GM10266 (cell line): ENCODE measurements around the gene CRAMP1.

Experiments used
- DNase-seq: peaks from one replicate; pipeline ENCODE4 v3.0.0; 2012; ENCODE audit errors: extremely low spot score
- TF ChIP-seq, protein P1 (sequence below): IDR thresholded peaks from 2 replicates; pipeline ENCODE4 v1.5.1; 2012; ENCODE audit warnings: mild to moderate bottlenecking, low read depth; ENCODE audit not compliant: control insufficient read depth, insufficient read depth; ENCODE audit errors: missing control alignments

Gene CRAMP1

DNA sequence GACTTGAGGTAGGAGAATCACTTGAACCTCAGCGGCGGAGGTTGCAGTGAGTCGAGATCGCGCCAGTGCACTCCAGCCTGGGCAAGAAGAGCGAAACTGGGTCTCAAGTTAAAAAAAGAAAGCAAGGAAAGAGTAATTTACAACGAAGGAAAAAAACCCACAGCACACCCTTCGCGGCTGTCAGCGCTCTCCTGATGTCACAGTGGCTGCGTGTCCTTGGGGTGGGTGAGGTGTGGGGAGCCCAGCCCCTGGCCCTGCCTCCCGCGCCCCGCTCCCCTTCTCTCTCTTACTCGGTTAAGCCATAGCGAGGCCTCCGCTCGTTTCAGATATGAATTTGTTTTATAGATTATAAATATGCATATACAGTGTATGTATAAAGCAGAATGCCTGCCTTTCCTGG lies 65.2 kb downstream of the CRAMP1 start:
- no peak for DNase-seq
- TF ChIP-seq, protein P1, sequence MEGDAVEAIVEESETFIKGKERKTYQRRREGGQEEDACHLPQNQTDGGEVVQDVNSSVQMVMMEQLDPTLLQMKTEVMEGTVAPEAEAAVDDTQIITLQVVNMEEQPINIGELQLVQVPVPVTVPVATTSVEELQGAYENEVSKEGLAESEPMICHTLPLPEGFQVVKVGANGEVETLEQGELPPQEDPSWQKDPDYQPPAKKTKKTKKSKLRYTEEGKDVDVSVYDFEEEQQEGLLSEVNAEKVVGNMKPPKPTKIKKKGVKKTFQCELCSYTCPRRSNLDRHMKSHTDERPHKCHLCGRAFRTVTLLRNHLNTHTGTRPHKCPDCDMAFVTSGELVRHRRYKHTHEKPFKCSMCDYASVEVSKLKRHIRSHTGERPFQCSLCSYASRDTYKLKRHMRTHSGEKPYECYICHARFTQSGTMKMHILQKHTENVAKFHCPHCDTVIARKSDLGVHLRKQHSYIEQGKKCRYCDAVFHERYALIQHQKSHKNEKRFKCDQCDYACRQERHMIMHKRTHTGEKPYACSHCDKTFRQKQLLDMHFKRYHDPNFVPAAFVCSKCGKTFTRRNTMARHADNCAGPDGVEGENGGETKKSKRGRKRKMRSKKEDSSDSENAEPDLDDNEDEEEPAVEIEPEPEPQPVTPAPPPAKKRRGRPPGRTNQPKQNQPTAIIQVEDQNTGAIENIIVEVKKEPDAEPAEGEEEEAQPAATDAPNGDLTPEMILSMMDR, result no peak

DNA sequence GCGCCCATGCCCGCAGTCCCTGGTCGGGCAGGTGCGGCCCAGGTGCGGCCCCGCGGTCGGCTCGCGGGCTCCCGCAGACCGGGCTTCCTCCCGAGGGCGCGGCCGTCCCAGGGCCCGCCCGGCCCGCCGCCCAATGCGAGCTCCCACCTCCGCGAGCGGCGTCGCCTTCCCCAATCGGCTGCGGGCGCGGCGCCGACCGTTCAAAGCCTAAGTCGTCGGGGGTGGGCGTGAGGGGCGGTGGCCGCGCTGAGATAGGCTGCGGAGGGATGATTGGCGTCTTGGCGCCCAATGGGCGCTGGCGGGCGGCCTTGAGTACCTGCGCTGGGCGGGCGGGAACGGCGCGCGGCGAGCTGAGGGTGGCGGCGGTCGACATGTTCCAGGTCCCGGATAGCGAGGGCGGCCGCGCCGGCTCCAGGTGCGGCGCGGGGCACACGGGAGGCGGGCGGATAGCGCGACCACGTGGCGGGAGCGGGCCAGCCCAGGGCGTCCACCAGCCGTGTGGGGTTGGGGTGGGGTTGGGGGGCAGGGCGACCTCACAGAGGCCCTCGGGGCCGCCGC lies 65.9 kb downstream of the CRAMP1 start, which contains the start of gene JPT2:
JPT2 (plus strand) TSS at position 338 of the 558 bp plus-strand sequence; CDS start at position 372, 34 bp downstream.
- TF ChIP-seq, protein P1, result peak; percentile 25
- peak; percentile 100 for DNase-seq

DNA sequence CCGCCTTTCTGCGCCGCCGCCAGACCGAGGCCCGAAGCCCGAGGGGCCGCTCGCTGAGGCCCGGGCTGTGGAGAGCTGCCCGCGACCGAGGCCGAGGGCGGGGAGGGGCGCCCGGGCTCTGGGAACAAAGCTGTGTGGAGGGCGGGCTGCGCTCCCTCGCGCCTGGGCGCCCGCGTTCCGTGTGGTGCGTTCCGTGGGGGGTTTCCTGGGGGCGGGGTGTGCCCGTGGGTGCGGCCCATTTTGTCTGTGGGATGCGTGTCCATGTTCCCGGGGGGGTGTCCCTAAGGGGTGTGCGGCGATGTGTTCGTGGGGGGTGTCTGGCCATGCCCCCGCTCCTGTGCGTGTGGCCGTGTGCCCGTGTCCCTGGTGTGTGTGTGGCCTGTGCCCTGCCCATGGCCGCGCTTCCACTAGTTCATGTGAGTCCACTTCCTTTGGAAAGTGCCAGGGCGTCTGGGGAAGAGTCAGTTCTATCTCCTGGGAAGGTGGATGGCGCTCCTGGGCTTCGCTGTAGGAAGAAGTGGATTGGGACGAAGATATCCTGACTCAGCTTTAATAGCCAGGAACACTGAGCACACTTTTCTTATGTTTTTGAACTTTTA lies 66.4 kb downstream of the CRAMP1 start:
- DNase-seq, result no peak
- TF ChIP-seq, protein P1, result no peak

DNA sequence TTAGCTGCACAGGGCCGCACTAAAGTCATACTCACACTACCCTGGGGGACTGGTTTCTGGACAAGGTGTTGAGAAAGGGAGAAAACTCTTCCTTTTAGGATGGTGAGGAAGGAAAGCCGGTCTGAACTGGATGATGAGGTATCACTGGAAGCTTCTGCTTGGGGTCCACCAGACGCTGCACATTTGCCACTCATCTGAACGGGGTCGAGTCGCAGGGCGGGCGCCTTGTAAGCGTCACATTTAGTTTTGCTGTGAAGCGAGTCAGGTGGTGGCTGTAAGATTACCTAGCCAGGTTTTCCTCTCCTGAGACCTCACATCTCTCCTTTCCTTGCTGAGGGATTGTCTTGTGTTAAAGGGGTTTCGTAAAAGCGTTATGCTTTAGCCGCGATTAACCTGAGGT lies 68.2 kb downstream of the CRAMP1 start:
- no peak for DNase-seq

DNA sequence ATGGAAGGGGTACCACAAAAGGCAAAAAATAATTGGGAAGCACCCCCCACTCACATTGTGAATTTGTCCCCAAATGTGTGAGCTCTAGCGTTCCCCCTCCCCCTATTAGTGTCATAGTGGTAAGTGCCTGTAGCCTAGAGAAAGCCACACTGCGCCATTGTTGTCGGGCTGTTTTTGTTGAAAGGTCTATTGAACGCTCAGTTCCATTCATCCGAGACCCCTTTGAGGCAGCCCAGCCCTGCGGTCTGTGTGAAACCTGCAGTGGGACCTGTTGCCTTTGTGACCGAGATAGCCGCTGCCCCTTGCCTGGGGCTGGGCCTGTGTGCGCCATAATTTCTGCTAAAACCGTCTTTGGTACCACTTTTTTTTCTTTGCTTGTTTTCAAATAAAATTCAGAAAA lies 68.9 kb downstream of the CRAMP1 start:
- TF ChIP-seq, protein P1, result no peak
- no peak for DNase-seq

More for the DNA sequence above, 68.2 kb downstream of the CRAMP1 start:
- TF ChIP-seq, protein P1, result no peak

DNA sequence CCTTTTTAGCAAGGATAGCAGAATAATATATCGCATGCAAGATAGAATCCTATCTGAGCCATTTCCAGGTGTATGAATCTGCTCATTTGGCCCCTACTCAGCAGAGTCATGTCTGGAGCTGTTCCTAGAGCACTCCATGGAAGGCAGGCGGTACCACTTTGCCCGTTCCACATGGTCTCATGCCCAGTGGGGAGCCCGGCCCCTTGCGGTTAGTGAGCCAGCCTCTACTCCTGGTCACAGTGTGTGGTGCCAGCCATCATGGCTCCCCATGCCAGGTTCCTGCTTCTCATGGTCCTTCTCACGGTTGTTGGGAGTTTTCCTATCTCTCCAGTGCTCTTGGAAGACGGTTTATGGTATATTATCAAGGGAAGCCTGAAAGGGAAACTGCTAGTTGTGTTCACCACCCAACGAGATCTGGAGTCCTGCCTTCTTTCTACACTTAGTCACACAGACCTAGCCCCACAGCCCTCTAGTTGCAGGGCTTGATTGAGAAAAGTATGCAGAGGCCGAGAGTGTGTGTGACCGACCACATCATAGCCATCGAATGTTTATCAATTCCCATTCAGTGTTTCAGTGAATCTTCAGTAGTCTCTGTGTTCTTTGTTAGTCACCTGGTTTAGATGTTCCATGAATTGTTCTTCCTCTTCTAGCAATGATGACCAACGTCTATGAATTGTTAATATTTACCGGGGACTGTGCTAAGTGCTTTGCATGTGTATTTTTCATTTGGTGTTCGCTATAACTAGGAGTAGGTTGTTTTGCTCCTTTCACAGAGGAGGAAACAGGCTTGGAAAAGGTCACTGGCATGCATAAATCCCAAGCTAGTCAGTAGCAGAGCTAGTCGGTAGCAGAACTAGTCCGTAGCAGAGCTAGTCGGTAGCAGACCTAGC lies 75.5 kb downstream of the CRAMP1 start:
- no peak for DNase-seq
- TF ChIP-seq, protein P1, result no peak

DNA sequence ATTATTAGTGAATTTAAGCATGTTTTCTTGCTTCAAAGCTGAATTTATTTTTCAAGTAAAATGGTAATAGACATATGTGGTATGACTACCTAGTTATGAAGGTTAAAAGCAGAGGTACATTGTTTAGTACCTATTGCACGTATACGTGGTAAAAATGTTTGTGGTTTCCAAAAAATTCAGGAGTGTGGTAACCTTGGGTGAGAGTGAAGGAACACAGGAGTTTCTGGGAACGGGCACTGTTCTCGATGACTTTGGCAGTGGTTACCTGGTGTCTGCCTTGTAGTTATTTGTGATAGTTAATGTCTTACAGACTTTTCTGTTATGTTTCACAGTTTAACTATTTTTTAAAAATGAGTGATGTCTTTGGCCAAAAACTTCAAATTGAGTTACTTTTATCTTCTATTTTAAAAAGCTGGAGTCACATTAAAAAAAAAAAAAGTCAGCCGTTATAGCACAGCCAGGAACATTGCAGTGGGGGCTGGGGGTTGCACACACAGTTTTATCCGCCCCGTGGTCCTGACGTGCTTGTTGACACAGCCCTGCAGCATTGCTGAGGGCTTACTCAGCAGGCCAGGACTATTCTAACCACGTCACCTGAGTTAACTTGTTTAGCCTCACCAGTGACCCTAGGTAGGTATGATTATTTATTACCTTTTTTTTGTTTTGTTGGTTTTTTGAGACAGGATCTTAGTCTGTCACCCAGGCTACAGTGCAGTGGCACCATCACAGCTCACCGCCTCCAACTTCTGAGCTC lies 76.8 kb downstream of the CRAMP1 start:
- TF ChIP-seq, protein P1, result no peak
- DNase-seq, result no peak
